HUES48 (cell line): ENCODE data around the gene WT1.

Experiments
- H3K27ac ChIP-seq: one replicate; pipeline ENCODE4 v1.7.0; 2013; ENCODE audit warnings: low read depth, low read length, inconsistent platforms
- H3K27me3 ChIP-seq: 2 replicates; pipeline ENCODE4 v1.6.1; 2013; ENCODE audit warnings: mild to moderate bottlenecking, low read length; ENCODE audit not compliant: control insufficient read depth, insufficient read depth
- H3K36me3 ChIP-seq: 2 replicates; pipeline ENCODE4 v1.6.1; 2013; ENCODE audit warnings: low read length; ENCODE audit not compliant: control insufficient read depth, insufficient read depth
- H3K4me1 ChIP-seq: 2 replicates; pipeline ENCODE4 v1.6.1; 2013; ENCODE audit warnings: mild to moderate bottlenecking, low read length; ENCODE audit not compliant: control insufficient read depth, insufficient read depth
- H3K4me3 ChIP-seq: 2 replicates; pipeline ENCODE4 v1.5.1; 2013; ENCODE audit warnings: mild to moderate bottlenecking, low read depth, low read length
- H3K9ac ChIP-seq: 2 replicates; pipeline ENCODE4 v1.6.1; 2013; ENCODE audit warnings: mild to moderate bottlenecking, low read depth, low read length, moderate library complexity
- H3K9me3 ChIP-seq: 2 replicates; pipeline ENCODE4 v1.6.1; 2013; ENCODE audit warnings: low read length; ENCODE audit not compliant: control insufficient read depth, insufficient read depth

WT1 gene

GRCh38 chr11:32438346-32438865 lies 3.1 kb upstream of the WT1 start:
- H3K9me3 ChIP-seq = no peaks in the 10 kb centered on the region
- no peaks in the 10 kb centered on the region for H3K36me3 ChIP-seq
- no peak overlapping the region for H3K9ac ChIP-seq
- peak overlapping the region; percentile 43; the same call in 1 of the 2 replicates for H3K4me3 ChIP-seq
- H3K27me3 ChIP-seq = peaks cover 100% of the 10 kb centered on the region
- no peak overlapping the region for H3K27ac ChIP-seq
- H3K4me1 ChIP-seq = peaks cover 23% of the 10 kb centered on the region

DNA sequence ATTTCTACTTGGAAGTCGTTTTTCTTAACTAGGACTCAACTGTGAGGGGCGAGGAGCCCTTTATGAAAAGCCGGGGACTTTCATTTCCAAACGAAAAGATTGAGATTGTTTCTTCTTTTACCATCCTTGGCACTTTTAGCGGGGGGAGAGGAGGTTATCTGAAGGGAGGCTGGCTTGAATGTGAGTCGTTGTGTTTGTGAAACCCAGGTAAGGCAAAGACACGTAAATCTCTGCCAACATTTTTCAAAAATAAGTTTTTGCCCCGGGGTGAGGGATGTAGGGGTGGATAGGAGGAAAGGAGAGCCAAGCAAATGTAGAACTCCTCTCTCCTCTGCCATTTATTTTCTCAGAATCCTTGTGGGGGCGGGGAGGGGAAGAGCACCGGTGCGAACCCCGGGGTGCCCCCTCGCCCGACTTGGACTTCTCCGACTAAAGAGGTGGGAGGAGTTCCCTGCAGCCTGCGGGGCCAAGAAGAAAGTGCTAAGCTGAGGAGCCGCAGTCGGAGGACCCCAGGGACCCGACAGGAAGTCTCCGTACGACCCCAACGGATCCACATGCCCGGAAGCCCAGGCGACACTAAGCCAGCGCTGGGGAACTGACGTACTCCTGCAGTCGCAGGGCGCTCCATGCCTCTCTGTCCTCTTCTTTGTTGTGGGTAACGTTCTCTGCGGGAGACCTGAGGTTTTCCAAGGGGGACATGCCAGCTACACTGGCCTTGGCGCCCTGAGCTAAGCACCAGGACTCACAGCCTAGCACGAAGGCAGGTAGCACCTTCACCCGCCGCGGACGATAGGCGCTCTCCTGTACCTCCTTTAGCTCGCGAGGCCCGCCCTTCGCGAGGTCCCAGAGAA lies 2.4 kb upstream of the WT1 start:
- Histone ChIP-seq H3K9ac (no peak overlapping the region), H3K4me3 (peak overlapping the region; percentile 43), H3K27me3 (peaks cover 100% of the 10 kb centered on the region)

DNA sequence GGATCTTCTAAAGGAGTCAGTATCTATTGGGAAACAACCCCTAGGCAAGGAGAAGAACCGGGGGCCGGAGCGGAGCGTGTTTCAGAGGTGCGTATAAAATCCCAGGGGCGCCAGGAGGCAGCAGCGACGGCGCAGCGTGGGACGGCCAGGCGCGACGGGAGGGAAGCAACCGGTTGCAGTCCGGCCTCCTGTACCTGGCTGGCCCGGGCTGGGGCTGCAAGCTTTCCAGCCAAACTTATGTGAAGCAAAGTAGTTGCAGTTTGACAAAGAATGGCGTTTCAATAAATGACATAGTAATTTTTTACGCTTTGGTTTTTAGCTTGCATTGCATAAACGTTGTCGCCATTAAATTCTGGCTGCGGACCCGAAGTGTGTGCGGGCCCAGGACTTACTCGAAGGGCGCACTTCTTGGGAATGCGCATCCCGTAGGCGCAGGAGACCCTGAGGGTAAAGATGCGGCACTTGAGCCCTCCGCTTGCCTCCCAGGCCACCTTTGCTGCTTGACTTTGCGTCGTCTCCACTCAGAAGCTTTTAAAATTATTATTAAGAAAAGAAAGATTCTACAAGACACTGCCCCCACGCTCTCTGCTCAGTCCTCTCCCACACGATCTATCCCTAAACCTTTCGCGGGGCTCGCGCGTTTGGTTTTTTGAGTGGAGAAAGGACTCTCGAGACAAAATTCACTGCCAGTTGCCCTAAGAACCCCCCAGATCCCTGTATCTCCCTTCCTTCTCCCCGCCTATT lies 1.6 kb upstream of the WT1 start:
- Histone ChIP-seq H3K9ac (no peak overlapping the region), H3K4me3 (peak overlapping the region; percentile 47), H3K9me3 (no peaks in the 10 kb centered on the region), H3K4me1 (peaks cover 26% of the 10 kb centered on the region), H3K27ac (no peak overlapping the region), H3K27me3 (peaks cover 100% of the 10 kb centered on the region), H3K36me3 (no peaks in the 10 kb centered on the region)

More for the DNA sequence above, 2.4 kb upstream of the WT1 start:
- no peaks in the 10 kb centered on the region for H3K9me3 ChIP-seq
- H3K27ac ChIP-seq = no peak overlapping the region
- no peaks in the 10 kb centered on the region for H3K36me3 ChIP-seq
- peaks cover 26% of the 10 kb centered on the region for H3K4me1 ChIP-seq

DNA sequence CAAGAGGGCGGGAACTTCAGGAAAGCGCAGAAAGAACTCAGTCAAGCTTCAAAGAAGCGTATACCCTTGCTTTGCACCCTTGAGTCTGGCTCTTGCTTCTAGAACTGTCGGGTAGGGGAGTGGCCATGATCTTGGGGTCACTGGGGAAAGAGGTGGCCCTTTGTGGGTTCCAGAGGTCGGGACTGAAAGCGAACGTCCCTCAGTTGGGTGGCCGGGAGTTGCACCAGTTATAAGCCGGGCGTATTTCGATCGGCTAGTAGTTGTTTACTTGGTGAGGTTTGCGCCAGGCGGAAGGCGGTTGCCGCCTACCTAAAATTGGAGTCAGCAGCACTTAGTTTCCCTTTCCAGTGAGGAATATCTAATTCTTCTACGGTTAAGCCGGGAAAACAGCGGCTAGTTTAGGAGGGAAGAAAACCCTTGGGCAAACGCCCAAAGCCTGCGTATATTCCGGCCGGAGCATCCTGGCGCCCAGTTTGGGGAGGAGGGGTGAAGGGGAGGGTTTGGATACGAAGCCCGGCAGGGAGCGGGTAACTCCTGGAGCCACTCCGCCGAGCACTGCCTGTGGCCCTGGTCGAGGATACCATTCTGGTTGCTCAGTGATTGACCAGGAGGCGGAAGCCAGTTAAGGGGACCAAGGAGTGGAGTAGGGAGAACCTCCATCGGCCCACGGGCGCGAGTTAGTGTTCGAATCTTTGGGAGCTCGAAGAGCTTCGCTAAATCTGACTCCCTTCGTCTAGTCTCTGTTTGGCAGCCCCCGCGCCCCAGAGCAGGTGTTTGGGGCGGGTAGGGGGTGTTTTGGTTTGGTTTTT lies 807 bp upstream of the WT1 start:
- Histone ChIP-seq H3K9me3 (no peaks in the 10 kb centered on the region), H3K4me1 (peaks cover 26% of the 10 kb centered on the region), H3K27ac (no peak overlapping the region), H3K36me3 (no peaks in the 10 kb centered on the region), H3K27me3 (peaks cover 100% of the 10 kb centered on the region), H3K4me3 (peak overlapping the region; percentile 47), H3K9ac (no peak overlapping the region)

DNA sequence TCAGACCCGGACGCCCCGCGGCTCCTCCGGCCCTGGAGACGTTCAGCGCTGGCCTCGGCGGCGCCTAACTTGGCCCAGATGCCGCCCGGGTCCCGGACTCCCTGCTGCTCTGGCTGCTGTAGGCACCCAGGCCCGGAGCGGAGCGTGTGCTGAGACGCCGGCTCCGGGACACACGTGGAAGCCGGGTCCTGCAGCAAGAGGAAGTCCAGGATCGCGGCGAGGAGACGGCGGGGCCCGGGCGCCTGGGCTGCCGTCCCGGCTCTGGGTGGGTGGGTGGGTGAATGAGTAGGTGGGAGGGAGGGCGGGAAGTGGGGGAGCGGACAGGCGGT lies 223 bp downstream of the WT1 start:
- H3K4me1 ChIP-seq = peaks cover 32% of the 10 kb centered on the region
- no peaks in the 10 kb centered on the region for H3K36me3 ChIP-seq
- H3K27ac ChIP-seq = no peak overlapping the region
- H3K9me3 ChIP-seq = no peaks in the 10 kb centered on the region
- no peak overlapping the region for H3K9ac ChIP-seq
- H3K4me3 ChIP-seq = peak overlapping the region; percentile 50; the same call in 1 of the 2 replicates
- peaks cover 100% of the 10 kb centered on the region for H3K27me3 ChIP-seq

GRCh38 chr11:32434356-32435151 lies 785 bp downstream of the WT1 start:
- H3K4me1 ChIP-seq = peaks cover 32% of the 10 kb centered on the region
- H3K4me3 ChIP-seq = peak overlapping the region; percentile 50; the same call in 1 of the 2 replicates
- H3K9me3 ChIP-seq = no peaks in the 10 kb centered on the region
- no peaks in the 10 kb centered on the region for H3K36me3 ChIP-seq
- H3K27me3 ChIP-seq = peaks cover 100% of the 10 kb centered on the region
- no peak overlapping the region for H3K27ac ChIP-seq
- H3K9ac ChIP-seq = no peak overlapping the region

GRCh38 chr11:32433914-32434355 lies 1.4 kb downstream of the WT1 start:
- H3K27ac ChIP-seq = no peak overlapping the region
- no peaks in the 10 kb centered on the region for H3K36me3 ChIP-seq
- H3K9me3 ChIP-seq = no peaks in the 10 kb centered on the region
- H3K4me1 ChIP-seq = peaks cover 32% of the 10 kb centered on the region
- peaks cover 100% of the 10 kb centered on the region for H3K27me3 ChIP-seq
- H3K9ac ChIP-seq = no peak overlapping the region
- H3K4me3 ChIP-seq = no peak overlapping the region

- H3K27me3 ChIP-seq = peaks cover 100% of the 10 kb centered on the region
- no peaks in the 10 kb centered on the region for H3K9me3 ChIP-seq
- peaks cover 27% of the 10 kb centered on the region for H3K4me1 ChIP-seq
- no peak overlapping the region for H3K27ac ChIP-seq
- H3K36me3 ChIP-seq = no peaks in the 10 kb centered on the region
- H3K9ac ChIP-seq = no peak overlapping the region
- H3K4me3 ChIP-seq = no peak overlapping the region
Measured at GRCh38 chr11:32433101-32433913, 2.0 kb downstream of the WT1 start.

DNA sequence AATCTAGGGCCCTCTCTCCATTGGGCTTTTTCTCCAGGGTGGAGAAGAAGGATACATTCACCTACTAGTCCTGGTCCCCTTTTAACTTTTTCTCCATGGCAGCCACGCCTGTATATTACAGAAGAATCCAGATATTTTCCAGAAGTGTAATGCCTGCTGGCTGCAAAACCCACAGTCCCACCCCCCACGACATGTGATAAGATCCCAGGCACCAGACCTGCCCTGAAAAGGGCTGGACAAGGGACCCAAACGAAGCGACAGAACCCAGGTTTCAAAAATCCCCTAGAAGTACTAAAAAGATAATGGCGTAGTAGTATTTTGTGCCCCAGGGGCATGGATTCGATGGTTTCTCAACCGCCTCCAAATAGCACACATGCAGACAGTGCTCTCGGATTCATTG lies 2.8 kb downstream of the WT1 start:
- no peaks in the 10 kb centered on the region for H3K9me3 ChIP-seq
- peaks cover 29% of the 10 kb centered on the region for H3K4me1 ChIP-seq
- H3K9ac ChIP-seq = no peak overlapping the region
- H3K36me3 ChIP-seq = no peaks in the 10 kb centered on the region
- peaks cover 100% of the 10 kb centered on the region for H3K27me3 ChIP-seq
- H3K27ac ChIP-seq = no peak overlapping the region
- H3K4me3 ChIP-seq = no peak overlapping the region
